GM12878 (cell line): ENCODE data around the gene AHNAK. TPM values are rescaled to one million over a fixed set of nuclear protein-coding genes. Genes with fewer than 3 reads are reported as not detected.

Source experiments
- ATAC-seq: fragments of 200-7000 bp; cut with Tn5 transposase; 3 replicates; pipeline ENCODE4 v1.9.1; 2020; ENCODE audit warnings: mild to moderate bottlenecking, moderate library complexity
- BruUV-seq: library from RNA; stranded (reverse); fragments of 400-500 nt; replicated peaks from 2 replicates; lab custom pipeline; 2021; lab: Mats Ljungman, UMichigan
- CTCF ChIA-PET: fragments of 300-600 bp; sonication (Branson Sonifier 250); formaldehyde crosslinking; extraction: SDS; loops from one replicate; lab custom pipeline; 2021; ENCODE audit warnings: inconsistent platforms; lab: Yijun Ruan, JAX
- POLR2A ChIA-PET: fragments of 350-600 bp; formaldehyde crosslinking; extraction: SDS; loops from one replicate; lab custom pipeline; 2021; ENCODE audit warnings: inconsistent platforms; lab: Charles Lee
- RAD21 ChIA-PET: fragments of 300-600 bp; sonication (Branson Sonifier 250); formaldehyde crosslinking; loops from one replicate; lab custom pipeline; 2023; ENCODE audit warnings: antibody characterized with exemption; ENCODE audit not compliant: unreplicated experiment; lab: Charles Lee
- SMC1A ChIA-PET: fragments of 300-600 bp; sonication (Branson Sonifier 250); formaldehyde crosslinking; loops from one replicate; lab custom pipeline; 2023; ENCODE audit not compliant: unreplicated experiment, uncharacterized antibody; lab: Charles Lee
- DNase-seq: peaks from one replicate; pipeline ENCODE4 v3.0.0-alpha.2; 2011; ENCODE audit warnings: low read depth, low spot score
- FAIRE-seq: peaks from 3 replicates; lab custom pipeline; 2011; peaks lifted over from hg19 to GRCh38; lab: Jason Lieb, UNC
- H2AFZ ChIP-seq: 2 replicates; pipeline ENCODE4 v1.6.0; 2011; ENCODE audit warnings: low read depth, low read length, control low read depth; ENCODE audit not compliant: control insufficient read depth
- H3K27ac ChIP-seq: 2 replicates; pipeline ENCODE4 v1.5.1; 2011; ENCODE audit warnings: control low read depth; ENCODE audit not compliant: control insufficient read depth, insufficient read depth
- H3K27me3 ChIP-seq, 2 experiments: replicated peaks in 1 of 2; 2 replicates each; pipeline versions ENCODE4 v1.6.0 to v1.6.1; 2011; ENCODE audit warnings: low read length in 1 of 2; ENCODE audit not compliant: control insufficient read depth in 2 of 2, insufficient read depth in 2 of 2
- H3K36me3 ChIP-seq, 2 experiments: 2 replicates each; pipeline ENCODE4 v1.5.1; 2011; ENCODE audit warnings: low read length in 1 of 2; ENCODE audit not compliant: control insufficient read depth in 2 of 2, insufficient read depth in 2 of 2
- H3K4me1 ChIP-seq: 2 replicates; pipeline ENCODE4 v1.6.1; 2011; ENCODE audit warnings: mild to moderate bottlenecking, low read length, moderate library complexity, mixed read lengths; ENCODE audit not compliant: control insufficient read depth, insufficient read depth
- H3K4me2 ChIP-seq: 2 replicates; pipeline ENCODE4 v1.6.0; 2011; ENCODE audit warnings: control low read depth; ENCODE audit not compliant: control insufficient read depth, insufficient read depth
- H3K4me3 ChIP-seq: fragments of 200-600 bp; sonication (generic); 2 replicates; pipeline ENCODE4 v1.5.1; 2016
- H3K79me2 ChIP-seq: 2 replicates; pipeline ENCODE4 v1.6.0; 2011; ENCODE audit warnings: low read length; ENCODE audit not compliant: control insufficient read depth, insufficient read depth
- H3K9ac ChIP-seq: 2 replicates; pipeline ENCODE4 v1.8.0; 2011; ENCODE audit warnings: low read length, control low read depth, mixed read lengths; ENCODE audit not compliant: control insufficient read depth, insufficient read depth
- H3K9me3 ChIP-seq: replicated peaks from 3 replicates; pipeline ENCODE4 v1.5.1; 2011; ENCODE audit warnings: mild to moderate bottlenecking, low read length; ENCODE audit not compliant: control insufficient read depth, insufficient read depth
- H4K20me1 ChIP-seq: 2 replicates; pipeline ENCODE4 v1.6.0; 2011; ENCODE audit not compliant: control insufficient read depth, insufficient read depth
- FOS ChIP-seq: IDR thresholded peaks from 3 replicates; pipeline ENCODE4 v1.6.1; 2011; ENCODE audit warnings: borderline replicate concordance; ENCODE audit not compliant: insufficient read length; ENCODE audit errors: extremely low read depth
- LARP7 ChIP-seq: fragments of 450-650 bp; IDR thresholded peaks from 2 replicates; pipeline ENCODE4 v1.6.1; 2017; ENCODE audit warnings: mild to moderate bottlenecking
- MEF2A ChIP-seq: IDR thresholded peaks from 2 replicates; pipeline ENCODE4 v1.6.1; 2011; ENCODE audit warnings: low read depth, mild to moderate bottlenecking, low read length, moderate library complexity; ENCODE audit not compliant: insufficient read depth
- NFXL1 ChIP-seq: fragments of 450-650 bp; IDR thresholded peaks from 2 replicates; pipeline ENCODE4 v1.6.1; 2017; ENCODE audit warnings: antibody characterized with exemption, mild to moderate bottlenecking, borderline replicate concordance
- POLR2AphosphoS5 ChIP-seq: IDR thresholded peaks from 2 replicates; pipeline ENCODE4 v1.6.1; 2011; ENCODE audit warnings: mild to moderate bottlenecking, low read length, inconsistent platforms
- TCF3 ChIP-seq: IDR thresholded peaks from 2 replicates; pipeline ENCODE4 v1.6.1; 2012; ENCODE audit warnings: low read depth, mild to moderate bottlenecking, low read length, borderline replicate concordance; ENCODE audit not compliant: insufficient read depth
- WGBS: methylation state at CpG from one replicate; pipeline ENCODE4 v1.1.6; 2016; ENCODE audit warnings: low lambda C conversion rate; ENCODE audit not compliant: insufficient replicate concordance, insufficient coverage; ENCODE audit errors: missing lambda C conversion rate; 5-methylcytosine and 5-hydroxymethylcytosine counted together
- in situ Hi-C: fragments of 300-500 bp; cut with MboI; formaldehyde crosslinking; loops from 9 replicates; pipeline ENCODE4 v1.14.3; 2018; ENCODE audit warnings: mixed read lengths
- intact Hi-C: fragments of 100-400 bp; cut with micrococcal nuclease; formaldehyde crosslinking; loops from one replicate; pipeline ENCODE4 v1.14.2; 2022; ENCODE audit not compliant: unreplicated experiment
- polyA plus RNA-seq, 11 experiments: library from polyadenylated mRNA; depleted of rRNA in 4 of 11; unstranded in 6 of 11; stranded (reverse) in 5 of 11; fragments of >200 nt; fragmentation: Nextera tagmentation in 4 of 11; fragmentation: Illumina TruSeq in 1 of 11; extraction: Ambion mirVana in 4 of 11; extraction: Trizol in 1 of 11; gene quantifications; 1 replicate in 1 of 11; 2 replicates in 10 of 11; pipeline versions ENCODE4 v1.2.1 to v1.2.3, GENCODE V29; 2011 to 2016; ENCODE audit warnings: inconsistent platforms in 2 of 11, missing spikeins in 2 of 11, low read depth in 1 of 11
- total RNA-seq, 4 experiments: library from RNA; depleted of rRNA in 3 of 4; stranded (reverse); fragments of >200 nt in 3 of 4; fragmentation: Illumina TruSeq in 1 of 4; extraction: Trizol in 1 of 4; gene quantifications; 2 replicates each; pipeline versions ENCODE4 v1.2.1 to v1.2.3, GENCODE V29; 2013 to 2021
- TF ChIP-seq, protein P1 (sequence below): fragments of 450-650 bp; IDR thresholded peaks from 2 replicates; pipeline ENCODE4 v1.6.1; 2018; ENCODE audit warnings: mild to moderate bottlenecking, low read depth, moderate library complexity; ENCODE audit not compliant: partially characterized antibody

AHNAK gene
- total and polyA plus RNA-seq, 10 of the 15 experiments (the other 5 are each of a cell fraction or from before 2014, with no cell fraction given), result 0.76 to 90.3 (median 19.4) TPM

GRCh38 chr11:62433904-62434276, 112.7 kb downstream of the AHNAK start:
- H3K36me3 ChIP-seq, result no peaks in the 10 kb centered on the region
- in situ Hi-C loops, result no loop called here
- ATAC-seq, result no peak
- no peaks in the 10 kb centered on the region for H4K20me1 ChIP-seq
- WGBS, result 27% methylated on average over 6 of the region's 6 CpGs
- H3K9me3 ChIP-seq, result no peaks in the 10 kb centered on the region
- ChIA-PET RAD21 (no interaction called here), CTCF (interaction anchor here (0.6 to 1.3 kb wide), 2 partner anchors 10 to 11 kb away, joined by 3 to 4 read pairs; no protein-coding TSS in a partner anchor), POLR2A (no interaction called here), SMC1A (no interaction called here)
- FAIRE-seq, result no peak
- intact Hi-C loops, result no loop called here
- DNase-seq, result no peak
- H3K9ac ChIP-seq, result no peak overlapping the region
- no peak overlapping the region for H3K4me2 ChIP-seq
- TF ChIP-seq, protein P1, sequence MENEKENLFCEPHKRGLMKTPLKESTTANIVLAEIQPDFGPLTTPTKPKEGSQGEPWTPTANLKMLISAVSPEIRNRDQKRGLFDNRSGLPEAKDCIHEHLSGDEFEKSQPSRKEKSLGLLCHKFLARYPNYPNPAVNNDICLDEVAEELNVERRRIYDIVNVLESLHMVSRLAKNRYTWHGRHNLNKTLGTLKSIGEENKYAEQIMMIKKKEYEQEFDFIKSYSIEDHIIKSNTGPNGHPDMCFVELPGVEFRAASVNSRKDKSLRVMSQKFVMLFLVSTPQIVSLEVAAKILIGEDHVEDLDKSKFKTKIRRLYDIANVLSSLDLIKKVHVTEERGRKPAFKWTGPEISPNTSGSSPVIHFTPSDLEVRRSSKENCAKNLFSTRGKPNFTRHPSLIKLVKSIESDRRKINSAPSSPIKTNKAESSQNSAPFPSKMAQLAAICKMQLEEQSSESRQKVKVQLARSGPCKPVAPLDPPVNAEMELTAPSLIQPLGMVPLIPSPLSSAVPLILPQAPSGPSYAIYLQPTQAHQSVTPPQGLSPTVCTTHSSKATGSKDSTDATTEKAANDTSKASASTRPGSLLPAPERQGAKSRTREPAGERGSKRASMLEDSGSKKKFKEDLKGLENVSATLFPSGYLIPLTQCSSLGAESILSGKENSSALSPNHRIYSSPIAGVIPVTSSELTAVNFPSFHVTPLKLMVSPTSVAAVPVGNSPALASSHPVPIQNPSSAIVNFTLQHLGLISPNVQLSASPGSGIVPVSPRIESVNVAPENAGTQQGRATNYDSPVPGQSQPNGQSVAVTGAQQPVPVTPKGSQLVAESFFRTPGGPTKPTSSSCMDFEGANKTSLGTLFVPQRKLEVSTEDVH, result no peak
- TF ChIP-seq NFXL1 (no peak), TCF3 (no peak), POLR2AphosphoS5 (no peak), MEF2A (no peak), LARP7 (no peak), FOS (no peak)
- H3K79me2 ChIP-seq, result no peaks in the 10 kb centered on the region
- H3K4me3 ChIP-seq, result no peak overlapping the region
- H3K27ac ChIP-seq, result no peak overlapping the region
- H3K27me3 ChIP-seq, result no peaks in the 10 kb centered on the region
- no peaks in the 10 kb centered on the region for H3K4me1 ChIP-seq
- no TSS peak for BruUV-seq
- no peak overlapping the region for H2AFZ ChIP-seq
